Measurements from ENCODE around the gene PDZD2. TPM values are rescaled to one million over a fixed set of nuclear protein-coding genes. Genes with fewer than 3 reads are reported as not detected.

PDZD2 gene
- polyA plus RNA-seq, 3 donors: 0.10 TPM; not detected in 2

- Mint-ChIP-seq H3K9me3 (peaks cover 2 to 23% (median 11%) of the 10 kb centered on the region in 7 donors), H3K4me3 (no peak overlapping the region), H3K4me1 (no peaks in the 10 kb centered on the region), H3K27me3 (ENCODE audit: low read depth in 3 of 3) (peaks cover 2 to 3% (median 2%) of the 10 kb centered on the region in 3 donors), H3K36me3 (no peaks in the 10 kb centered on the region), H3K27ac (no peak overlapping the region)
- no peaks in the 10 kb centered on the region for H4K20me1 ChIP-seq (ENCODE audit: insufficient read depth, low read length)
- H3K27ac ChIP-seq (ENCODE audit: low read depth in 1 of 2, low read length in 2 of 2): no peak overlapping the region
- H3K36me3 ChIP-seq (replicated peaks in 1 of 2; ENCODE audit: control insufficient read depth in 1 of 2, insufficient read depth in 2 of 2, low read length in 2 of 2): no peaks in the 10 kb centered on the region
- H3K4me2 ChIP-seq (replicated peaks; ENCODE audit: extremely low read depth, low read length, poor library complexity, severe bottlenecking): no peak overlapping the region
- H3K4me3 ChIP-seq (replicated peaks in 1 of 3; ENCODE audit: low read depth in 2 of 3, low read length in 3 of 3): no peak overlapping the region
- peaks cover 0 to 10% of the 10 kb centered on the region in 2 donors for H3K9me3 ChIP-seq (replicated peaks in 1 of 2; ENCODE audit: control insufficient read depth in 1 of 2, insufficient read depth in 1 of 2, low read length in 2 of 2)
- no peaks in the 10 kb centered on the region for H3K27me3 ChIP-seq (ENCODE audit: control insufficient read depth in 2 of 2, insufficient read depth in 2 of 2, low read length in 2 of 2)
- H3K9ac ChIP-seq (ENCODE audit: insufficient read depth, low read length, poor library complexity, severe bottlenecking): no peak overlapping the region
- no peak for DNase-seq
- intact Hi-C loops (cut with micrococcal nuclease): no loop called here
- 89% methylated on average over 4 of the region's 4 CpGs for WGBS (ENCODE audit: insufficient coverage)
- H3K79me2 ChIP-seq (ENCODE audit: insufficient read depth, low read length): no peaks in the 10 kb centered on the region
- no peak for TF ChIP-seq CTCF (IDR thresholded peaks at IDR 0.05)
- H2AFZ ChIP-seq (ENCODE audit: insufficient read depth, low read depth, low read length, poor library complexity, severe bottlenecking): no peak overlapping the region
- no peaks in the 10 kb centered on the region for H3K4me1 ChIP-seq (ENCODE audit: control insufficient read depth in 1 of 2, insufficient read depth in 2 of 2, low read length in 2 of 2)
Observed at GRCh38 chr5:31656806-31657205, 17.9 kb downstream of the PDZD2 start.

GRCh38 chr5:31657315-31657979 is 18.5 kb downstream of the PDZD2 start:
- Mint-ChIP-seq H3K4me3 (no peak overlapping the region), H3K4me1 (no peaks in the 10 kb centered on the region), H3K9me3 (peaks cover 2 to 27% (median 11%) of the 10 kb centered on the region in 7 donors), H3K27me3 (ENCODE audit: low read depth in 3 of 3) (peaks cover 2 to 3% (median 2%) of the 10 kb centered on the region in 3 donors), H3K27ac (no peak overlapping the region), H3K36me3 (no peaks in the 10 kb centered on the region)
- Histone ChIP-seq H3K9ac (ENCODE audit: insufficient read depth, low read length, poor library complexity, severe bottlenecking) (no peak overlapping the region), H4K20me1 (ENCODE audit: insufficient read depth, low read length) (no peaks in the 10 kb centered on the region), H3K9me3 (replicated peaks in 1 of 2; ENCODE audit: control insufficient read depth in 1 of 2, insufficient read depth in 1 of 2, low read length in 2 of 2) (peaks cover 0 to 13% of the 10 kb centered on the region in 2 donors), H3K4me2 (replicated peaks; ENCODE audit: extremely low read depth, low read length, poor library complexity, severe bottlenecking) (no peak overlapping the region), H3K27ac (ENCODE audit: low read depth in 1 of 2, low read length in 2 of 2) (no peak overlapping the region), H3K79me2 (ENCODE audit: insufficient read depth, low read length) (no peaks in the 10 kb centered on the region), H3K4me1 (ENCODE audit: control insufficient read depth in 1 of 2, insufficient read depth in 2 of 2, low read length in 2 of 2) (no peaks in the 10 kb centered on the region), H3K27me3 (ENCODE audit: control insufficient read depth in 2 of 2, insufficient read depth in 2 of 2, low read length in 2 of 2) (no peaks in the 10 kb centered on the region), H3K4me3 (replicated peaks in 1 of 3; ENCODE audit: low read depth in 2 of 3, low read length in 3 of 3) (no peak overlapping the region), H3K36me3 (replicated peaks in 1 of 2; ENCODE audit: control insufficient read depth in 1 of 2, insufficient read depth in 2 of 2, low read length in 2 of 2) (no peaks in the 10 kb centered on the region), H2AFZ (ENCODE audit: insufficient read depth, low read depth, low read length, poor library complexity, severe bottlenecking) (no peak overlapping the region)
- intact Hi-C loops (cut with micrococcal nuclease): no loop called here
- no peak for TF ChIP-seq CTCF (IDR thresholded peaks at IDR 0.05)
- WGBS (ENCODE audit: insufficient coverage): 97% methylated on average over 7 of the region's 11 CpGs
- DNase-seq: no peak

Data from CD14-positive monocyte (primary cell).